ENCODE measurements around the gene LYPD6.

GRCh38 chr2:149513461-149513860, 183.1 kb downstream of the LYPD6 start:
- TF ChIP-seq, protein P1, sequence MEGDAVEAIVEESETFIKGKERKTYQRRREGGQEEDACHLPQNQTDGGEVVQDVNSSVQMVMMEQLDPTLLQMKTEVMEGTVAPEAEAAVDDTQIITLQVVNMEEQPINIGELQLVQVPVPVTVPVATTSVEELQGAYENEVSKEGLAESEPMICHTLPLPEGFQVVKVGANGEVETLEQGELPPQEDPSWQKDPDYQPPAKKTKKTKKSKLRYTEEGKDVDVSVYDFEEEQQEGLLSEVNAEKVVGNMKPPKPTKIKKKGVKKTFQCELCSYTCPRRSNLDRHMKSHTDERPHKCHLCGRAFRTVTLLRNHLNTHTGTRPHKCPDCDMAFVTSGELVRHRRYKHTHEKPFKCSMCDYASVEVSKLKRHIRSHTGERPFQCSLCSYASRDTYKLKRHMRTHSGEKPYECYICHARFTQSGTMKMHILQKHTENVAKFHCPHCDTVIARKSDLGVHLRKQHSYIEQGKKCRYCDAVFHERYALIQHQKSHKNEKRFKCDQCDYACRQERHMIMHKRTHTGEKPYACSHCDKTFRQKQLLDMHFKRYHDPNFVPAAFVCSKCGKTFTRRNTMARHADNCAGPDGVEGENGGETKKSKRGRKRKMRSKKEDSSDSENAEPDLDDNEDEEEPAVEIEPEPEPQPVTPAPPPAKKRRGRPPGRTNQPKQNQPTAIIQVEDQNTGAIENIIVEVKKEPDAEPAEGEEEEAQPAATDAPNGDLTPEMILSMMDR (IDR thresholded peaks at IDR 0.05): no peak
- no peak for TF ChIP-seq POLR2AphosphoS5 (IDR thresholded peaks at IDR 0.05)

Measured in esophagus muscularis mucosa (tissue), 3 donors.